H1 (cell line): Measurements from ENCODE around the gene SRGAP3. TPM values are rescaled to one million over a fixed set of nuclear protein-coding genes. Genes with fewer than 3 reads are reported as not detected.

Source experiments
- CTCF ChIA-PET: fragments of 300-600 bp; sonication (Branson Sonifier 250); formaldehyde crosslinking; loops from one replicate; lab custom pipeline; 2021; ENCODE audit not compliant: partially characterized antibody; lab: Charles Lee
- POLR2A ChIA-PET: fragments of 300-600 bp; sonication (Branson Sonifier 250); formaldehyde crosslinking; loops from one replicate; lab custom pipeline; 2021; ENCODE audit warnings: inconsistent platforms; ENCODE audit not compliant: partially characterized antibody; lab: Charles Lee
- DNase-seq, 2 experiments: peaks; one replicate each; pipeline versions ENCODE4 v3.0.0 to v3.0.0-alpha.2; 2010 to 2022; ENCODE audit warnings: low spot score in 2 of 2, low read depth in 1 of 2, mixed read lengths in 1 of 2
- FAIRE-seq: peaks from 2 replicates; lab custom pipeline; 2011; peaks lifted over from hg19 to GRCh38; lab: Jason Lieb, UNC
- H2AFZ ChIP-seq: 2 replicates; pipeline ENCODE4 v1.8.1; 2012; ENCODE audit warnings: low read length, inconsistent platforms
- H2AK5ac ChIP-seq: 2 replicates; pipeline ENCODE4 v1.6.1; 2013; ENCODE audit warnings: low read depth, low read length
- H2BK120ac ChIP-seq: replicated peaks from 2 replicates; pipeline ENCODE3; 2013; ENCODE audit warnings: low read depth, low read length, inconsistent platforms
- H2BK12ac ChIP-seq: 2 replicates; pipeline ENCODE4 v1.6.1; 2013; ENCODE audit warnings: low read depth, low read length
- H2BK15ac ChIP-seq: 2 replicates; pipeline ENCODE4 v1.6.1; 2013; ENCODE audit warnings: low read length
- H2BK20ac ChIP-seq: 2 replicates; pipeline ENCODE4 v1.6.1; 2013; ENCODE audit warnings: low read length
- H2BK5ac ChIP-seq: 2 replicates; pipeline ENCODE4 v1.6.1; 2013; ENCODE audit warnings: low read depth, low read length
- H3K14ac ChIP-seq: 2 replicates; pipeline ENCODE4 v1.6.1; 2013; ENCODE audit warnings: inconsistent platforms; ENCODE audit not compliant: insufficient read length
- H3K18ac ChIP-seq: 2 replicates; pipeline ENCODE4 v1.6.1; 2013; ENCODE audit warnings: low read length; ENCODE audit errors: extremely low read depth
- H3K23ac ChIP-seq: 2 replicates; pipeline ENCODE4 v1.6.1; 2013; ENCODE audit warnings: inconsistent platforms; ENCODE audit not compliant: insufficient read length
- H3K23me2 ChIP-seq: 2 replicates; pipeline ENCODE4 v1.6.1; 2013; ENCODE audit warnings: low read depth, low read length
- H3K27ac ChIP-seq: 2 replicates; pipeline ENCODE4 v1.6.1; 2011; ENCODE audit warnings: low read depth, low read length, inconsistent platforms
- H3K27me3 ChIP-seq, 4 experiments: replicated peaks in 1 of 4; 1 replicate in 1 of 4; 2 replicates in 3 of 4; pipeline versions ENCODE4 v1.6.1 to v1.8.1; 2011 to 2013; ENCODE audit warnings: low read length in 3 of 4, mild to moderate bottlenecking in 3 of 4, inconsistent platforms in 2 of 4, mixed read lengths in 2 of 4, moderate library complexity in 1 of 4; ENCODE audit not compliant: control insufficient read depth in 3 of 4, insufficient read depth in 3 of 4; ENCODE audit errors: extremely low read depth in 1 of 4
- H3K36me3 ChIP-seq, 4 experiments: 2 replicates each; pipeline versions ENCODE4 v1.6.1 to v1.8.1; 2011 to 2013; ENCODE audit warnings: mild to moderate bottlenecking in 4 of 4, low read length in 3 of 4, moderate library complexity in 2 of 4, control low read depth in 1 of 4, inconsistent platforms in 1 of 4; ENCODE audit not compliant: insufficient read depth in 4 of 4, control insufficient read depth in 2 of 4
- H3K4ac ChIP-seq: replicated peaks from 2 replicates; pipeline ENCODE3; 2013; ENCODE audit warnings: low read length, low read depth, mixed read lengths, inconsistent platforms; ENCODE audit not compliant: insufficient read length
- H3K4me1 ChIP-seq, 4 experiments: replicated peaks in 1 of 4; 1 replicate in 1 of 4; 2 replicates in 3 of 4; pipeline versions ENCODE4 v1.6.1 to v1.8.1; 2011 to 2013; ENCODE audit warnings: low read length in 3 of 4, inconsistent platforms in 2 of 4, mixed read lengths in 1 of 4; ENCODE audit not compliant: insufficient read depth in 4 of 4, control insufficient read depth in 3 of 4
- H3K4me2 ChIP-seq, 2 experiments: 2 replicates each; pipeline versions ENCODE4 v1.6.1 to v1.8.1; 2011 to 2013; ENCODE audit warnings: low read depth in 2 of 2, low read length in 2 of 2, control low read depth in 1 of 2, inconsistent platforms in 1 of 2, mild to moderate bottlenecking in 1 of 2; ENCODE audit not compliant: insufficient read depth in 1 of 2
- H3K4me3 ChIP-seq, 4 experiments: fragments of 200-600, 300-600 bp in 1 of 4; sonication (generic), shearing (Covaris generic), sonication (Bioruptor Twin) in 1 of 4; 2 replicates each; pipeline versions ENCODE4 v1.5.1 to v1.8.1; 2011 to 2016; ENCODE audit warnings: low read length in 4 of 4, low read depth in 3 of 4, control low read depth in 2 of 4, inconsistent platforms in 2 of 4, mild to moderate bottlenecking in 2 of 4, mixed read lengths in 1 of 4, moderate library complexity in 1 of 4; ENCODE audit not compliant: insufficient read depth in 2 of 4; ENCODE audit errors: extremely low read depth in 1 of 4
- H3K56ac ChIP-seq: replicated peaks from 2 replicates; pipeline ENCODE3; 2013; ENCODE audit warnings: low read depth, mild to moderate bottlenecking, mixed read lengths, low read length, inconsistent platforms; ENCODE audit not compliant: insufficient read length
- H3K79me1 ChIP-seq: 2 replicates; pipeline ENCODE4 v1.6.1; 2013; ENCODE audit warnings: low read depth, low read length, control low read depth
- H3K79me2 ChIP-seq, 2 experiments: 2 replicates each; pipeline versions ENCODE4 v1.6.1 to v1.8.1; 2012 to 2013; ENCODE audit warnings: low read length in 2 of 2, mild to moderate bottlenecking in 2 of 2, inconsistent platforms in 1 of 2; ENCODE audit not compliant: insufficient read depth in 2 of 2, control insufficient read depth in 1 of 2
- H3K9ac ChIP-seq, 4 experiments: replicated peaks in 1 of 4; 1 replicate in 1 of 4; 2 replicates in 3 of 4; pipeline versions ENCODE4 v1.6.1 to v1.8.1; 2011 to 2013; ENCODE audit warnings: low read depth in 3 of 4, low read length in 3 of 4, control low read depth in 2 of 4, mild to moderate bottlenecking in 2 of 4, moderate library complexity in 2 of 4, inconsistent platforms in 1 of 4; ENCODE audit errors: extremely low read depth in 1 of 4
- H3K9me3 ChIP-seq, 2 experiments: 2 replicates each; pipeline versions ENCODE4 v1.6.1 to v1.8.1; 2012 to 2013; ENCODE audit warnings: mild to moderate bottlenecking in 2 of 2, moderate library complexity in 2 of 2, control low read depth in 1 of 2, inconsistent platforms in 1 of 2, low read depth in 1 of 2, low read length in 1 of 2, mixed read lengths in 1 of 2; ENCODE audit not compliant: insufficient read depth in 2 of 2
- H4K20me1 ChIP-seq, 2 experiments: replicated peaks in 1 of 2; 2 replicates each; pipeline versions ENCODE3 to v1.8.1; 2011 to 2013; ENCODE audit warnings: inconsistent platforms in 2 of 2, low read length in 2 of 2, mild to moderate bottlenecking in 1 of 2; ENCODE audit not compliant: insufficient read depth in 2 of 2, control insufficient read depth in 1 of 2
- H4K5ac ChIP-seq: 2 replicates; pipeline ENCODE4 v1.6.1; 2013; ENCODE audit warnings: low read length, low read depth, mixed read lengths, inconsistent platforms; ENCODE audit not compliant: insufficient read length
- H4K8ac ChIP-seq: 2 replicates; pipeline ENCODE4 v1.8.0; 2013; ENCODE audit warnings: mild to moderate bottlenecking, moderate library complexity, low read length, inconsistent platforms; ENCODE audit not compliant: insufficient read depth; ENCODE audit errors: extremely low read depth
- H4K91ac ChIP-seq: replicated peaks from 2 replicates; pipeline ENCODE3; 2013; ENCODE audit warnings: low read length, mixed read lengths, inconsistent platforms; ENCODE audit not compliant: insufficient read length
- HDAC2 ChIP-seq, 2 experiments: fragments of 300-600 bp in 1 of 2; sonication (generic) in 1 of 2; IDR thresholded peaks; 2 replicates each; pipeline ENCODE4 v1.6.1; 2011 to 2012; ENCODE audit warnings: low read depth in 2 of 2, low read length in 2 of 2, mild to moderate bottlenecking in 2 of 2, moderate library complexity in 2 of 2, borderline replicate concordance in 1 of 2, inconsistent platforms in 1 of 2
- HDAC6 ChIP-seq: IDR thresholded peaks from one replicate; pipeline ENCODE4 v1.7.1; 2012; ENCODE audit warnings: low read depth, mild to moderate bottlenecking, inconsistent platforms, low read length, moderate library complexity
- JUN ChIP-seq: IDR thresholded peaks from 2 replicates; pipeline ENCODE4 v1.6.1; 2011; ENCODE audit warnings: low read depth, mild to moderate bottlenecking, improper control_type of control experiment, low read length
- MAFK ChIP-seq: IDR thresholded peaks from 2 replicates; pipeline ENCODE4 v1.6.1; 2012; ENCODE audit warnings: low read depth, mild to moderate bottlenecking, improper control_type of control experiment, low read length
- POU5F1 ChIP-seq: IDR thresholded peaks from 2 replicates; pipeline ENCODE4 v1.6.1; 2011; ENCODE audit warnings: low read depth, mild to moderate bottlenecking, low read length, moderate library complexity
- WGBS, 2 experiments: shearing (Covaris generic) in 1 of 2; methylation state at CpG; one replicate each; pipeline versions ENCODE4 v1.1.6 to v1.1.7; 2013 to 2015; ENCODE audit warnings: low lambda C conversion rate in 2 of 2, mixed read lengths in 2 of 2, inconsistent platforms in 1 of 2, low coverage in 1 of 2, missing lambda C conversion rate in 1 of 2; ENCODE audit not compliant: insufficient replicate concordance in 2 of 2, insufficient coverage in 1 of 2, insufficient read length in 1 of 2; ENCODE audit errors: extremely low coverage in 1 of 2, missing lambda C conversion rate in 1 of 2; 5-methylcytosine and 5-hydroxymethylcytosine counted together
- polyA plus RNA-seq, 7 experiments: library from polyadenylated mRNA; depleted of rRNA in 3 of 7; stranded (reverse) in 5 of 7; unstranded in 2 of 7; fragments of >200 nt in 5 of 7; fragments of 200-250 nt in 2 of 7; gene quantifications; 1 replicate in 5 of 7; 2 replicates in 1 of 7; 4 replicates in 1 of 7; pipeline versions ENCODE4 v1.2.1 to v1.2.3, GENCODE V29; 2011 to 2013; ENCODE audit warnings: missing spikeins in 2 of 7, mixed read lengths in 2 of 7
- total RNA-seq: library from RNA; stranded (reverse); fragmentation: NEBNext Ultra II Directional; extraction: Animal tissue kit (Norgen Biotek cat#: 25700); gene quantifications from 2 replicates; pipeline ENCODE4 v1.2.1, GENCODE V29; 2021

Gene SRGAP3
- total and polyA plus RNA-seq, 2 of the 8 experiments (the other 6 are each of a cell fraction or from before 2014, with no cell fraction given): 5.8 to 11.4 TPM

DNA sequence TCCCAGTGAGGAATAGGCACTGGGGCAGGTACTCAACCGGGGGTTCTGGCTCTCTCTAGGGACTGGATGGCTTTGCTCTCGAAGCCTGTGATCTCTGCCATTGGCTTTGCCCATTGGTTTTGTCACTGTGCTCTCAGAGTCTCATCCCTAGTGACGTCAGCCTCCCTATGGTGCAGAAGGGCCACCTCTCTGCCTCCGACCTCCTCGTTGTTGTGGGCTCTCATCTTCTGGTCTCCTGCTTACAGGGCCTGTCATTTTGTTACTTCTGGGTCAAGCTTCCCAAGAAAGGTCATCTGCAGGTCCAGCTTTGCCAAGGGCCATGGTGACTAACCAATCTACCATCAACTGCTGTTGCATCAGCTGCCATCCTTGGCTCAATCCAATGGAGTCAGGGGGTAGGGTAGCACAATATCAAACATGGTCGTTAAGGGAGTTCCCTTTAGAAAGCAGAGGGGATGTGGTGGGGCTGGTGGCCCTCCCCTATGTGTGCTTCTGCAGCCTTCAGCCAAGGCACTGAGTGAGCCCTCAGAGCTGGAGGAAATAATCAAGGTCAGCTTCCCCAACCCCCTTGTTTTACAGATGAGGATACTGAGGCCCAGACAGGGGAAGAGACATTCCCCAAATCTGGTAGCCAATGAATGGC lies 272.8 kb downstream of the SRGAP3 start:
- no peak overlapping the region for H3K9ac ChIP-seq
- H3K27me3 ChIP-seq: no peaks in the 10 kb centered on the region; a peak in 1 of 7 replicates
- H3K27ac ChIP-seq: no peak overlapping the region
- CTCF ChIA-PET: interaction anchor here (0.7 to 13.2 kb wide), 8 partner anchors 9 to 325 kb away, joined by 3 to 176 read pairs (median 7); partner anchors contain the start of gene SRGAP3
- no peak overlapping the region for H3K4me2 ChIP-seq
- H3K36me3 ChIP-seq: no peaks in the 10 kb centered on the region
- no peak overlapping the region for H4K91ac ChIP-seq
- TF ChIP-seq MAFK: no peak
- no peak for TF ChIP-seq POU5F1
- no peak for TF ChIP-seq HDAC6
- TF ChIP-seq JUN: no peak
- no peak for TF ChIP-seq HDAC2 (IDR thresholded peaks at IDR 0.05; ENCODE audit: borderline replicate concordance in 1 of 2, low read depth in 2 of 2, low read length in 2 of 2)
- no peak overlapping the region for H2AK5ac ChIP-seq
- H4K20me1 ChIP-seq: no peaks in the 10 kb centered on the region
- H2BK20ac ChIP-seq: 0 out of 2 replicates have a peak overlapping the region, but pooled peaks have one; percentile 35
- no peak overlapping the region for H3K14ac ChIP-seq
- no peak overlapping the region for H3K23ac ChIP-seq
- no peaks in the 10 kb centered on the region for H3K9me3 ChIP-seq
- H3K4me3 ChIP-seq: no peak overlapping the region
- DNase-seq (no peak), FAIRE-seq (no peak)
- H2AFZ ChIP-seq: no peak overlapping the region
- no peak overlapping the region for H4K5ac ChIP-seq
- H4K8ac ChIP-seq: no peak overlapping the region
- WGBS, 2 experiments: 85% methylated on average over 6 of the region's 6 CpGs; no CpG with 5 or more reads in 1 of the 2 experiments
- H3K4me1 ChIP-seq: peaks cover 0 to 6% (median 3%) of the 10 kb centered on the region in 4 experiments; a peak in 4 of 7 replicates
- H3K4ac ChIP-seq: no peak overlapping the region
- no peaks in the 10 kb centered on the region for H3K79me2 ChIP-seq
- H3K18ac ChIP-seq: no peak overlapping the region
- no peak overlapping the region for H2BK15ac ChIP-seq
- no peak overlapping the region for H3K56ac ChIP-seq
- POLR2A ChIA-PET: no interaction called here
- H3K23me2 ChIP-seq: no peaks in the 10 kb centered on the region; the same call in 1 of the 2 replicates
- H3K79me1 ChIP-seq: no peaks in the 10 kb centered on the region
- H2BK12ac ChIP-seq: no peak overlapping the region
- H2BK120ac ChIP-seq: no peak overlapping the region
- H2BK5ac ChIP-seq: no peak overlapping the region
